ENCODE measurements around the gene CELF1. TPM values are rescaled to one million over a fixed set of nuclear protein-coding genes. Genes with fewer than 3 reads are reported as not detected.

The CELF1 gene
- total and polyA plus RNA-seq, 2 of the 4 experiments (the other 2 are of a cell fraction): 63.3 to 135 TPM

DNA sequence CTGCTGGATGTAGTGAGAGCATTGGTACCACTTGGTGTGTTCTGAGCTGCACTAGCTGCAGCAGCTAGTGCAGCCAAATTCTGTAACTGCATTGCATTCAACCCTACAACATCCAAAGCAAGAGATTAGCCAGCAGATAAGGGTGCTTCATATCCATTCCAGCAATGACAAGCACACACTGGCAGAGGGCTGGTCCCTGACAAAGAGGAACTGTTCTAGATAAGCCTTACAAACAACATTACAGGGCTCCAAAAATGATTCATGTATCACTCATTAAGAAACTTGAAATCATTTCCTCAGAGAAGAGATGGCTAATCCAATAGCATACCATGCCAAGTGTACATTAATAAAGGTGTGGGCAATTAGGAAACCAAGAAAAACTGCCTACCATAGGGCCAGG, 75.6 kb downstream of the CELF1 start:
- Histone ChIP-seq H2AFZ (replicated peaks; ENCODE audit: low read length, poor library complexity) (no peak overlapping the region), H2AK5ac (ENCODE audit: low read depth, low read length) (no peak overlapping the region), H4K5ac (ENCODE audit: low read depth, low read length) (no peak overlapping the region), H2BK5ac (ENCODE audit: low read depth, low read length, poor library complexity, severe bottlenecking) (peak overlapping the region; percentile 21), H3K18ac (ENCODE audit: low read depth, low read length) (no peak overlapping the region), H2AK9ac (replicated peaks; ENCODE audit: low read depth, low read length, poor library complexity) (no peak overlapping the region), H3K79me1 (ENCODE audit: low read depth in 1 of 2, low read length in 2 of 2) (peaks cover 37 to 67% of the 10 kb centered on the region in 2 experiments), H3K4me3 (ENCODE audit: insufficient read depth, low read depth, low read length) (no peak overlapping the region), H3K9me3 (ENCODE audit: control insufficient read depth, insufficient read depth, low read length) (no peaks in the 10 kb centered on the region), H4K20me1 (ENCODE audit: insufficient read depth, low read length) (peaks cover 23% of the 10 kb centered on the region), H3K23ac (ENCODE audit: low read depth, low read length) (no peak overlapping the region), H3K36me3 (ENCODE audit: control insufficient read depth, insufficient read depth, low read length) (peaks cover 59% of the 10 kb centered on the region), H2BK15ac (ENCODE audit: low read depth, low read length) (no peak overlapping the region), H3K4ac (ENCODE audit: low read depth, low read length) (no peak overlapping the region), H3K4me2 (ENCODE audit: low read depth, low read length) (no peak overlapping the region), H3K9ac (ENCODE audit: low read depth, low read length) (no peak overlapping the region), H3K9me1 (ENCODE audit: insufficient read depth, low read length) (peaks cover 9% of the 10 kb centered on the region; the same call in 1 of the 2 replicates), H2BK20ac (ENCODE audit: low read depth, low read length) (no peak overlapping the region), H3K27me3 (ENCODE audit: control insufficient read depth, insufficient read depth, low read length) (no peaks in the 10 kb centered on the region), H4K91ac (ENCODE audit: insufficient read depth, low read depth, low read length) (no peak overlapping the region), H3K56ac (ENCODE audit: extremely low read depth, insufficient read depth, low read length) (no peak overlapping the region), H3K27ac (ENCODE audit: insufficient read depth, low read length) (no peak overlapping the region), H4K8ac (ENCODE audit: low read depth in 2 of 2, low read length in 2 of 2) (no peak overlapping the region), H3K4me1 (ENCODE audit: control insufficient read depth, insufficient read depth, low read length) (peaks cover 7% of the 10 kb centered on the region), H3K14ac (replicated peaks; ENCODE audit: low read depth, low read length) (no peak overlapping the region), H2BK120ac (ENCODE audit: low read depth, low read length) (no peak overlapping the region)
- intact Hi-C loops (cut with micrococcal nuclease): loop anchor here (1.0 kb wide), 1 partner anchor 140 kb away; no protein-coding TSS in a partner anchor
- ATAC-seq (ENCODE audit: low read depth): peak; percentile 66
- TF ChIP-seq MXI1 (IDR thresholded peaks at IDR 0.05; ENCODE audit: borderline replicate concordance, low read depth, low read length): no peak
- no peak for TF ChIP-seq RCOR1 (IDR thresholded peaks at IDR 0.05; ENCODE audit: insufficient replicate concordance, low read length)
- TF ChIP-seq SMC3 (IDR thresholded peaks at IDR 0.05; ENCODE audit: low read depth, low read length): peak; percentile 2; the same call in 1 of the 2 replicates
- no peak for TF ChIP-seq CHD1 (IDR thresholded peaks at IDR 0.05; ENCODE audit: low read depth, low read length)
- no peak for TF ChIP-seq CEBPB (IDR thresholded peaks at IDR 0.05; ENCODE audit: low read depth, low read length)
- TF ChIP-seq MAFK (IDR thresholded peaks at IDR 0.05; ENCODE audit: low read depth, low read length): no peak
- TF ChIP-seq RAD21 (IDR thresholded peaks at IDR 0.05; ENCODE audit: low read length): no peak
- no peak for TF ChIP-seq RFX5 (IDR thresholded peaks at IDR 0.05; ENCODE audit: low read depth, low read length)
- BruUV-seq (replicated peaks): no TSS peak
- dilution Hi-C loops (cut with HindIII; ENCODE audit: low sequenced_read_pairs, unreplicated experiment): no loop called here
- CTCF ChIA-PET: interaction anchor here (1.2 kb wide), 1 partner anchor 10 kb away, joined by 3 read pairs; no protein-coding TSS in a partner anchor
- in situ Hi-C loops (cut with MboI; ENCODE audit: low sequenced_read_pairs): no loop called here
- POLR2A ChIA-PET (ENCODE audit: unreplicated experiment): no interaction called here
- DNase-seq: peak; percentile 69

All from IMR-90 (cell line).